HG02981 (cell line): ENCODE data around the gene CHRFAM7A.
"Not testable (repeated sequence)": the region's sequence is repeated elsewhere in the genome, so short reads cannot be mapped to it uniquely, and the experiment has no call there.

Experiments used
- ATAC-seq: cut with Tn5 transposase; IDR thresholded peaks from one replicate; pipeline ENCODE4 v1.9.1; 2021; ENCODE audit warnings: mild to moderate bottlenecking, moderate library complexity; ENCODE audit not compliant: unreplicated experiment

Gene CHRFAM7A

DNA sequence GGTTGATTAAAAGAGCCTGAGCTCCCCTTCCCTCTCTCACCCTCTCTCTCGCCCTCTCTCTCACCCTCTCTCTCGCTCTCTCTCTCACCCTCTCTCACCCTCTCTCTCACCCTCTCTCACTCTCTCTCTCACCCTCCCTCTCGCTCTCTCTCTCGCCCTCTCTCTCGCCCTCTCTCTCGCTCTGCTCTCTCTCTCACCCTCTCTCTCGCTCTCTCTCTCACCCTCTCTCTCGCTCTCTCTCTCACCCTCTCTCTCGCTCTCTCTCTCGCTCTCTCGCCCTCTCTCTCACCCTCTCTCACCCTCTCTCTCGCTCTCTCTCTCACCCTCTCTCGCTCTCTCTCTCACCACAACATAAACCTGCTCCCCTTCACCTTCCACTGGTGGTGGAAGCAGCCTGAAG is 67.2 kb downstream of the CHRFAM7A start:
- ATAC-seq: not testable (repeated sequence)

DNA sequence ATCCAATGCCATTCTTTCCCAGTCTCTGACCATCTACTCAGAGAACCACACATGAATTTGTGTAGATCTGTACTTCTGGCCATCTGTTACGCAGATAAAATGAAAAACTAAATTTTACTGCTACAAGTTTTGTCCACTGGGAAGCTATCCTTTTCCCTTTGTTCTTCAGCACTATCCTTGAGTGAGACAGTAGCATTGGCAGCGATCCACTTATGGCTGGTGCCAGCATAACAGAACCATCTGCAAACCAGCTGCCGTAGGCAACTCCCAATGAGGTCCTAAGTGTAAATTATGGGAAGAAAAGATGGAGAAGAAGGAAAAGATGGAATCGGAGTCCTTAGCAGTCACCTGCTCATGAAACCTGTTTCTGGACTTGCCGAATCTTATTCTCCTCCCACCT is 72.3 kb downstream of the CHRFAM7A start:
- not testable (repeated sequence) for ATAC-seq

DNA sequence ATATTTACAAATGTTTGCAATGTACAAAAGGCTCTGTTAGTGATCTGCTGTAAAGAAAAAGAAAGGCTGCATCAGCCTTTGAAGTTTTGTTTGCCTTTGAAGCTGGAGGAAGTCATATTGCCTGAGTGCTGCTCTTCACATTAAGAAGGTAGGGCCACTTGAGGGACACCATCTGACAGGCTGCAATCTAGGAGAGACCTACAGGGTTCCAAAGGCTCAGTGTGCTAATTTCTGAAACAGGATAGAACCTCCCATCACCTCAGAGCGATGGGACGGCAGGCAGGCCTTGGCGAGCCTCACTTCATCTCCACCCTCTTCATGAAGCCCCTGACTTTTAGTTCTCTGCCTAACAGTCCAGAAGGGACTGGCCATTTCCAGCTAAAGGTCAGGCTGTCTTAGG is 77.6 kb downstream of the CHRFAM7A start:
- ATAC-seq: not testable (repeated sequence)

DNA sequence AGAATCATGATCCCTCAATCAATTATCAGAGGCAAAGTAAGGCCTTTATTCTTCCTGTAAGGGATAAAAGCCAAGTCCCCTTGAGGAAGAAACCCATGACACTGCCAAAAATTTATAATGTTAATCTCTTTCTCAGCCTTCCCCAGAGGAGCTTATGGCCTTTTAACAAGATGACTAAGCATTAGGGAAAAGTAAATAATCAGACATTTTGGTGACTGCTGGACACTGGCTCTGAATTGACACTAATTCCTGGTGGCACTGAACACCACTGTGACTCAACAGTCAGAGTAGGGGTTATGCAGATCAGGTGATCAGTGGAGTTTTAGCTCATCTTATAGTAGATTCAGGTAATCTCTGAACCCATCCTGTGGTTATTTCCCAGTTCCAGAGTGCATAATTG is 82.8 kb downstream of the CHRFAM7A start:
- ATAC-seq: not testable (repeated sequence)
